A549 treated with CpdA at 1 μM for 4 hours (cell line): ENCODE measurements around the gene ERCC1. TPM values are rescaled to one million over a fixed set of nuclear protein-coding genes. Genes with fewer than 3 reads are reported as not detected.

Source experiments
- total RNA-seq: library from RNA; stranded (reverse); fragments of 200-300 nt; extraction: Qiagen RNA extraction; gene quantifications from 5 replicates; pipeline ENCODE4 v1.2.3, GENCODE V29; 2022; ENCODE audit warnings: low read depth

The ERCC1 gene
- total RNA-seq, result 126 to 160 TPM (median 149 TPM) in 5 replicates

DNA sequence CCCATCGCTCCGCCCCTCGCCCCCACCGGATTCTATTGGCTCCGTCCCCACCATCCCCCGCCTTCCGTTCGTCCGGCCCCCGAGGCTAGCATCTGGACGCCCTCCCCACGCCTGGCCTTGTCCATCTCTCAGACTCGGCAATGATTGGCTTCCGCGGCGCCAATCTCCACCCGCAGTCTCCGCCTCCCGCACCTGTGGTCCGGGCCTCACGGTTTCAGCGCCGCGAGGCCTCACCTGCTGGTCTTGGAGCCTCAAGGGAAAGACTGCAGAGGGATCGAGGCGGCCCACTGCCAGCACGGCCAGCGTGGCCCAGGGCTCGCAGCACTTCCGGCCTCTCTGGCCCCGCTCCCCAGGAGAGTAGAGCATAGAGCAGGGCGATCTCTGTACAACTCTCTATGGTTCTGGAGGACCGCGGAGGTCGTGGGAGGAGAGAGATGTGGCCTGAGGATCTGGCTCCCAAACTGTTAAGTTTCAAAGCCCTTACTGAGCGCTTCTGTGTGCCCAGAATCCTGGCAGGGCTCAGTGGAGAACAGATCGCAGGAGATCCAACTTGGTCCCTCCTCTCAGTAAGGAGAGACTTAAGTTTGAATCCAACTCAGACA, at the start of gene ERCC1:
TSS of gene ERCC1 (minus strand) at position 329 of the 602 bp plus-strand sequence. CDS start 543 bp downstream, outside the sequence.

DNA sequence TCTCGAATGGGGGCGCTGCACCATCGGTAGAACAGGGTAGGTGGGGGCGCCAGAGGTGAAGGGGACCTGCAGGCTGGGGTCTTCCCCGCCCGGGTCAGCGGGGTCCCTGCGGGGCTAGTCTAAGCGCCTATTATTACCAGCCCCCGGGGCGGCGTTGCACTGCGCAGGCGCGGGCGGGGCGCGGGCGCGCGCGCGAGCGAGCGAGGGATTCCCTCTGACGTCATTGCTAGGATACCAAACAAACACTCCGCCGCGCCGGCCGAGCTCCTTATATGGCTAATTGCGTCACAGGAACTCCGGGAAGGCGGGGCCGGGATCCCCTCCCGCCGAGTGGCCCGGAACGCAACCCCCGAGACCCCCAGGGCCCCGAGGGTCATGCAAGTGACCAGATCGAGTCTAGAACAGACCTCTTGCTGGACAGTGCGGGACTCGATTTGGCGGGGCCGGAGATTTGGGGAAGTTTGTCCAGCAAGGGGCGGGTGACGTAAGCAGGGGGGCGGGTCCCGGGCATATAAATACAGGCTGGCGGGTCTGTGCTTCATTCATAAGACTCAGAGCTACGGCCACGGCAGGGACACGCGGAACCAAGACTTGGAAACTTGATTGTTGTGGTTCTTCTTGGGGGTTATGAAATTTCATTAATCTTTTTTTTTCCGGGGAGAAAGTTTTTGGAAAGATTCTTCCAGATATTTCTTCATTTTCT, 43.9 kb upstream of the ERCC1 start, which contains the start of gene FOSB:
TSS of gene FOSB (plus strand) at position 541 of the 703 bp plus-strand sequence. CDS start 591 bp downstream, outside the sequence.

DNA sequence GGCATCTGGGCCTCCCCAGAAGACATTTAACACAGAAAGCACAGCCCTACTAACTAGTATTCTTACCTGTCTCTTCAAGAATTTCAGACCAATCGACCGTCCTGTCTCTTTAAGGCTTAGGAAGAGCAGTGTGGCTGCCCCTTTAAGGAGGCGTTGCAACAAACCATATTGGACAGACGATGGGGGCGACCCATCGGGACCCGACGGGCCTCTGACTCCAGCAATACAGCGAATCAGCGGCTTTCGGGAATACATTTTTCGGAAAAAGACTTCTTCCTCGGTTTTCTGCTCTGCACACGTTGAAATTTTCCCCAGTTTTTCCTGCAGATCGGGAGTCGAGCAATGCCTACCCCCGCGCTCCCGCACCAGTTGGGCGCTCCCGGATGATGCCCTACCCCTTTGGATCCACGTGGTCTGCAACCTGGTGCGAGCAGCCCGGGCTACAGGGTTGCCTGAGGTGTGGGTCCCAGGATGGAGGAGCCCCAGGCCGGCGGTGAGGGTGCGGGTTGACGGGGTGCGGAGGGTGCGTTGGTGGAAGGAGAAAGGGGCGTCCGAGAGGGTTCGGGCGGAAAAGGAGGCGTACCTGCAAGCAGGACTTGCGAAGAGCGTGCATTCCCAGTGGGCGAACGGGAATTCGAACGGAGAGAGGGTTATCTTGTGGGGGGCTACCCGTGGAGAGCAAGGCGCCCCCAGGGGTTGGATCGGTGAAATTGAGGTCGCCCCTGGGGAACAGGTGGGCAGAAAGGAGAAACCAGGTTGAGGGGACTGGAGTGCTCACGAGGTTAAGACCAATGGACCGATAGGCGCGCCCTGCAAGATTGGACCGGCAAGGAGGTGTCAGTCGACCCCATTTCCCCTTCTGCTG, 17.3 kb downstream of the ERCC1 start, which contains the start of gene POLR1G:
TSS of gene POLR1G (plus strand) at position 419 of the 865 bp plus-strand sequence. CDS start at position 472, 53 bp downstream.

DNA sequence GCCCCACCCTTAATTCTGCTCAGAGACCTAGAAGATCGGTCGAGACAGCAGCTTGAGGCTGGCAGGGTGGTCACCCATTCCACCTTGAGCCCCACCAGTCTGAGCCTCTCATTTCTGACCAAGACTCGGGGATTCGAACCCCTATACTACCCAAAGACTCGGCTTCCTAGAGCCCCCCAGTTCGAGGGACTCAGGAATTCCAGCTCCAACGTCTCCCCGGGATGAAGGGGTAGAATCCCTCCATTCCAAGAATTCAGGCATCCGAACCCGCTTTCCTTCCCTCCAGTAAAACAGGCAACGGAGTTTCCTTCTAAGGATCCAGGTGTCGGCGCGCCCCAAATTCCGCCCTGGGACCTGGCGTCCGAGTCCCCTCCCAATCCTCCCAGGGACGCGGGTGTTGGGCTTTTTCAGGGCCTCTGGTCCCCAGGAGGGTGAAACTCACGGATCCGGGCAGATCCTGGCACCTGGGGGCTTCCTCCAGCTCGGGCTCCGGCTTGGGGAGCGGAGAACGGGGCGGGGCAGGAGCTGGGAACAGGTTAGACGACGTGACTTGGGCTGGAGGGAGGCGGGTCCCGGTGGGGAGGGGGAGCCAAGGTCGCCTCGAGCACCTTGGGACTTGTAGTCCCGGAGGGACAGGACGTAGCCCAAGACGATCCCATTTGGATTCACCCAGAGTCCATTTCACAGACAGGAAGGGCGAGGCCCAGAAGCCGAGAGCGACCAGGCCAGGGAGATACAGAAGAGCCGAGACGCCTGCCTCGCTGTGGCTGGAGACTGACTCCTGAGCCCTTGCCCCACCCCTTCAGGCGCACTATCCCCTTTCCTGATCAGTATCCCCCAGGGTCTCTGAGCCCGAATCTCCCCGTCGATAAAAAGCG, 18.9 kb downstream of the ERCC1 start, which contains the start of gene PPP1R13L:
TSS of gene PPP1R13L (minus strand) at position 513 of the 878 bp plus-strand sequence. CDS start 6,751 bp downstream, outside the sequence.

DNA sequence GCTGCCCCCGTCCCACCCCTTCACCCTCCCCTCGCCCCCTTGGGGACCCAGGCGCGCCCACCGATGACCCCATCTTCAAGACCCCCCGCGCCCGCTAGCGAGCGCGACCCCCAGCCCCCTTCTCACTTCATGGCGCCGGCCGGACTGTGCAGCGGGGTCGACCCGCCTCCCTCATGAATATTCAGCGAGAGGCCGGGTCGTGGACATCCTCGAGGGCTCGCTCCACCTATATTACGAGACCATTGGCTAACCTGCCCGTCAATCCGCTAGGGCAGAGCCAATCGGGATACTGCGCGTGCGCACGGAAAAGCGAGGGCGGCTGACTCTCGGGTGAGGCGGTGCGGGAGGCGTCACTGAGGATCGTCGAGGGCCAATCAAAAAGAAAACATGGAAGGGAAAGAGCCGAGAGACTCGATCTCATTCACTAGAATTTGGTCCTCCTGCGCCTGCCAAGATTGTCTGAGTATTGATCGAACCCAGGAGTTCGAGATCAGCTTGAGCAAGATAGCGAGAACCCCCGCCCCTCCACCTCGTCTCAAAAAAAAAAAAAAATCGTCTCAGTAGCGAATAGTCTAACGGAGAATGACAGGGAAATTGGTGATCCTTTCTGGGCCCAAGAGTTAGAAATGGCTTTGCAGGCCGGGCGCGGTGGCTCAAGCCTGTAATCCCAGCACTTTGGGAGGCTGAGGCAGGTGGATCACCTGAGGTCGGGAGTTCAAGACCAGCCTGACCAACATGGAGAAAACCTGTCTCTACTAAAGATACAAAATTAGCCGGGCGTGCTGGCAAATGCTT, 53.1 kb downstream of the ERCC1 start, which contains the start of gene ERCC2:
TSS of gene ERCC2 (minus strand) at position 164 of the 795 bp plus-strand sequence. CDS start at position 131, 33 bp downstream.

Other genes starting within 250 kb of the ERCC1 start
- 32.8 to 43.4 TPM (median 42.7 TPM) in 5 replicates for gene TRAPPC6A, start 245.7 kb downstream of the ERCC1 start, total RNA-seq
- gene BLOC1S3, start 245.1 kb downstream of the ERCC1 start, total RNA-seq, result 10.3 to 15.3 TPM (median 12.8 TPM) in 5 replicates
- gene EXOC3L2, start 178.5 kb downstream of the ERCC1 start, total RNA-seq, result 0.78 to 1.4 TPM (median 1.2 TPM) in 5 replicates
- 5.4 to 7.9 TPM (median 7.7 TPM) in 5 replicates for gene MARK4, start 172.6 kb downstream of the ERCC1 start, total RNA-seq
- gene CKM, start 101.0 kb downstream of the ERCC1 start, total RNA-seq, result not detected in 5 replicates
- 0.53 to 0.78 TPM (median 0.72 TPM) in 5 replicates for gene KLC3, start 83.2 kb downstream of the ERCC1 start, total RNA-seq
- gene ERCC2, start 53.3 kb downstream of the ERCC1 start, total RNA-seq, result 10.3 to 14.6 TPM (median 12.0 TPM) in 5 replicates
- gene PPP1R13L, start 18.8 kb downstream of the ERCC1 start, total RNA-seq, result 22.3 to 33.2 TPM (median 26.9 TPM) in 5 replicates
- gene POLR1G, start 17.3 kb downstream of the ERCC1 start, total RNA-seq, result 43.7 to 53.6 TPM (median 44.4 TPM) in 5 replicates
- 13.4 to 19.5 TPM (median 15.8 TPM) in 5 replicates for gene FOSB, start 44.1 kb upstream of the ERCC1 start, total RNA-seq
- 8.0 to 12.5 TPM (median 9.8 TPM) in 5 replicates for gene RTN2, start 73.1 kb upstream of the ERCC1 start, total RNA-seq
- 6.5 to 8.5 TPM (median 7.4 TPM) in 5 replicates for gene PPM1N, start 74.5 kb upstream of the ERCC1 start, total RNA-seq
- gene VASP, start 83.6 kb upstream of the ERCC1 start, total RNA-seq, result 109 to 126 TPM (median 118 TPM) in 5 replicates
- 11.5 to 17.3 TPM (median 17.0 TPM) in 5 replicates for gene OPA3, start 160.9 kb upstream of the ERCC1 start, total RNA-seq
- gene GPR4, start 178.3 kb upstream of the ERCC1 start, total RNA-seq, result 0.13 to 0.38 TPM (median 0.22 TPM) in 5 replicates
- 22.4 to 30.1 TPM (median 25.4 TPM) in 5 replicates for gene EML2, start 215.5 kb upstream of the ERCC1 start, total RNA-seq
- gene GIPR, start 244.3 kb upstream of the ERCC1 start, total RNA-seq, result 2.1 to 4.7 TPM (median 2.5 TPM) in 5 replicates